ENCODE data around the gene YPEL3.

DNA sequence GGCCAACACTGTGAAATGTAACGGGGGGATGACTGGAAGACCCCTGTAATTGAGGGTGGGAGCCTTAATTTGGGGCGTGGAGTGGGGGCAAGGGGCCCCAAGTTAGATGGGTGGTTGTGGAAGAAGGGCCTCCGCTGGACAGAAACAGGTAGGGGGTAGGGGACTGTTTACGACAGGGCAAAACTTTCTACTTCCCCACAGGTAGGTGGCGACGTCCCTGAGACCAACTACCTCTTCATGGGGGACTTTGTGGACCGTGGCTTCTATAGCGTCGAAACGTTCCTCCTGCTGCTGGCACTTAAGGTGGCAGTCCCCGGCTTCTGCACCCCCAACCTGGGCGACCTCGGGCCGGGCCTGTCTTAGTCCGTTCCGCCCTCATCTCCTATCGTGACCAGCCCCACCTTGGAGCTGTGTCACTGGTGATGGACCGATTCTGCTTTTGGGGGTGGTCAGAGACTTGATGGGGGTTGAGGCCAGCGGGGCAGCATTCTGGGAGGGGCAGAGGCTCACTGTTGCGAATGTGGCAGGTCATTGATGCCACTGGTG lies 13.4 kb downstream of the YPEL3 start:
- TF ChIP-seq, protein P1, sequence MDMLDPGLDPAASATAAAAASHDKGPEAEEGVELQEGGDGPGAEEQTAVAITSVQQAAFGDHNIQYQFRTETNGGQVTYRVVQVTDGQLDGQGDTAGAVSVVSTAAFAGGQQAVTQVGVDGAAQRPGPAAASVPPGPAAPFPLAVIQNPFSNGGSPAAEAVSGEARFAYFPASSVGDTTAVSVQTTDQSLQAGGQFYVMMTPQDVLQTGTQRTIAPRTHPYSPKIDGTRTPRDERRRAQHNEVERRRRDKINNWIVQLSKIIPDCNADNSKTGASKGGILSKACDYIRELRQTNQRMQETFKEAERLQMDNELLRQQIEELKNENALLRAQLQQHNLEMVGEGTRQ (CRISPR knock-in tag; IDR thresholded peaks at IDR 0.05) = no peak
- TF ChIP-seq, protein P2, sequence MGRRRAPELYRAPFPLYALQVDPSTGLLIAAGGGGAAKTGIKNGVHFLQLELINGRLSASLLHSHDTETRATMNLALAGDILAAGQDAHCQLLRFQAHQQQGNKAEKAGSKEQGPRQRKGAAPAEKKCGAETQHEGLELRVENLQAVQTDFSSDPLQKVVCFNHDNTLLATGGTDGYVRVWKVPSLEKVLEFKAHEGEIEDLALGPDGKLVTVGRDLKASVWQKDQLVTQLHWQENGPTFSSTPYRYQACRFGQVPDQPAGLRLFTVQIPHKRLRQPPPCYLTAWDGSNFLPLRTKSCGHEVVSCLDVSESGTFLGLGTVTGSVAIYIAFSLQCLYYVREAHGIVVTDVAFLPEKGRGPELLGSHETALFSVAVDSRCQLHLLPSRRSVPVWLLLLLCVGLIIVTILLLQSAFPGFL (CRISPR knock-in tag; IDR thresholded peaks at IDR 0.05; ENCODE audit: borderline replicate concordance) = no peak
- TF ChIP-seq CTCF (IDR thresholded peaks at IDR 0.05) (no peak), TEAD4 (CRISPR knock-in tag; IDR thresholded peaks at IDR 0.05) (no peak), ZNF512 (CRISPR knock-in tag; IDR thresholded peaks at IDR 0.05; ENCODE audit: borderline replicate concordance) (no peak), NR1H2 (CRISPR knock-in tag; IDR thresholded peaks at IDR 0.05) (no peak)
- TF ChIP-seq, protein P3, sequence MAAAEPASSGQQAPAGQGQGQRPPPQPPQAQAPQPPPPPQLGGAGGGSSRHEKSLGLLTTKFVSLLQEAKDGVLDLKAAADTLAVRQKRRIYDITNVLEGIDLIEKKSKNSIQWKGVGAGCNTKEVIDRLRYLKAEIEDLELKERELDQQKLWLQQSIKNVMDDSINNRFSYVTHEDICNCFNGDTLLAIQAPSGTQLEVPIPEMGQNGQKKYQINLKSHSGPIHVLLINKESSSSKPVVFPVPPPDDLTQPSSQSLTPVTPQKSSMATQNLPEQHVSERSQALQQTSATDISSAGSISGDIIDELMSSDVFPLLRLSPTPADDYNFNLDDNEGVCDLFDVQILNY (CRISPR knock-in tag; IDR thresholded peaks at IDR 0.05) = no peak
- TF ChIP-seq, protein P4, sequence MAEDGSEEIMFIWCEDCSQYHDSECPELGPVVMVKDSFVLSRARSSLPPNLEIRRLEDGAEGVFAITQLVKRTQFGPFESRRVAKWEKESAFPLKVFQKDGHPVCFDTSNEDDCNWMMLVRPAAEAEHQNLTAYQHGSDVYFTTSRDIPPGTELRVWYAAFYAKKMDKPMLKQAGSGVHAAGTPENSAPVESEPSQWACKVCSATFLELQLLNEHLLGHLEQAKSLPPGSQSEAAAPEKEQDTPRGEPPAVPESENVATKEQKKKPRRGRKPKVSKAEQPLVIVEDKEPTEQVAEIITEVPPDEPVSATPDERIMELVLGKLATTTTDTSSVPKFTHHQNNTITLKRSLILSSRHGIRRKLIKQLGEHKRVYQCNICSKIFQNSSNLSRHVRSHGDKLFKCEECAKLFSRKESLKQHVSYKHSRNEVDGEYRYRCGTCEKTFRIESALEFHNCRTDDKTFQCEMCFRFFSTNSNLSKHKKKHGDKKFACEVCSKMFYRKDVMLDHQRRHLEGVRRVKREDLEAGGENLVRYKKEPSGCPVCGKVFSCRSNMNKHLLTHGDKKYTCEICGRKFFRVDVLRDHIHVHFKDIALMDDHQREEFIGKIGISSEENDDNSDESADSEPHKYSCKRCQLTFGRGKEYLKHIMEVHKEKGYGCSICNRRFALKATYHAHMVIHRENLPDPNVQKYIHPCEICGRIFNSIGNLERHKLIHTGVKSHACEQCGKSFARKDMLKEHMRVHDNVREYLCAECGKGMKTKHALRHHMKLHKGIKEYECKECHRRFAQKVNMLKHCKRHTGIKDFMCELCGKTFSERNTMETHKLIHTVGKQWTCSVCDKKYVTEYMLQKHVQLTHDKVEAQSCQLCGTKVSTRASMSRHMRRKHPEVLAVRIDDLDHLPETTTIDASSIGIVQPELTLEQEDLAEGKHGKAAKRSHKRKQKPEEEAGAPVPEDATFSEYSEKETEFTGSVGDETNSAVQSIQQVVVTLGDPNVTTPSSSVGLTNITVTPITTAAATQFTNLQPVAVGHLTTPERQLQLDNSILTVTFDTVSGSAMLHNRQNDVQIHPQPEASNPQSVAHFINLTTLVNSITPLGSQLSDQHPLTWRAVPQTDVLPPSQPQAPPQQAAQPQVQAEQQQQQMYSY (CRISPR knock-in tag; IDR thresholded peaks at IDR 0.05) = no peak
- TF ChIP-seq, protein P5, sequence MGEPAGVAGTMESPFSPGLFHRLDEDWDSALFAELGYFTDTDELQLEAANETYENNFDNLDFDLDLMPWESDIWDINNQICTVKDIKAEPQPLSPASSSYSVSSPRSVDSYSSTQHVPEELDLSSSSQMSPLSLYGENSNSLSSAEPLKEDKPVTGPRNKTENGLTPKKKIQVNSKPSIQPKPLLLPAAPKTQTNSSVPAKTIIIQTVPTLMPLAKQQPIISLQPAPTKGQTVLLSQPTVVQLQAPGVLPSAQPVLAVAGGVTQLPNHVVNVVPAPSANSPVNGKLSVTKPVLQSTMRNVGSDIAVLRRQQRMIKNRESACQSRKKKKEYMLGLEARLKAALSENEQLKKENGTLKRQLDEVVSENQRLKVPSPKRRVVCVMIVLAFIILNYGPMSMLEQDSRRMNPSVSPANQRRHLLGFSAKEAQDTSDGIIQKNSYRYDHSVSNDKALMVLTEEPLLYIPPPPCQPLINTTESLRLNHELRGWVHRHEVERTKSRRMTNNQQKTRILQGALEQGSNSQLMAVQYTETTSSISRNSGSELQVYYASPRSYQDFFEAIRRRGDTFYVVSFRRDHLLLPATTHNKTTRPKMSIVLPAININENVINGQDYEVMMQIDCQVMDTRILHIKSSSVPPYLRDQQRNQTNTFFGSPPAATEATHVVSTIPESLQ (CRISPR knock-in tag; IDR thresholded peaks at IDR 0.05) = no peak

All from WTC11 (cell line).